MM.1S (cell line): ENCODE data around the gene UNC13B.

Experiments used
- DNase-seq: peaks from one replicate; pipeline ENCODE4 v3.0.0-alpha.2; 2015
- H2AFZ ChIP-seq: fragments of 300-600 bp; sonication (generic); 2 replicates; pipeline ENCODE4 v1.6.0; 2016; ENCODE audit warnings: antibody characterized with exemption, low read length
- H3F3A ChIP-seq: fragments of 300-600 bp; sonication (generic); 2 replicates; pipeline ENCODE4 v1.6.1; 2016; ENCODE audit warnings: mild to moderate bottlenecking, antibody characterized with exemption, low read length, moderate library complexity, mixed read lengths; ENCODE audit not compliant: insufficient read depth
- H3K27ac ChIP-seq: fragments of 300-600 bp; sonication (generic); 2 replicates; pipeline ENCODE4 v1.5.1; 2016; ENCODE audit warnings: mild to moderate bottlenecking, low read length
- H3K27me3 ChIP-seq: fragments of 300-600 bp; sonication (generic); replicated peaks from 2 replicates; pipeline ENCODE4 v1.6.0; 2016; ENCODE audit warnings: low read length; ENCODE audit not compliant: insufficient read depth
- H3K36me3 ChIP-seq: fragments of 300-600 bp; sonication (generic); replicated peaks from 2 replicates; pipeline ENCODE4 v1.6.1; 2016; ENCODE audit warnings: mild to moderate bottlenecking, low read length, mixed read lengths; ENCODE audit not compliant: insufficient read depth
- H3K4me1 ChIP-seq: fragments of 300-600 bp; sonication (generic); 2 replicates; pipeline ENCODE4 v1.6.1; 2016; ENCODE audit warnings: low read length, mixed read lengths
- H3K4me2 ChIP-seq: fragments of 300-600 bp; sonication (generic); 2 replicates; pipeline ENCODE4 v1.6.0; 2016; ENCODE audit warnings: low read depth, low read length
- H3K4me3 ChIP-seq: fragments of 300-600 bp; sonication (generic); 2 replicates; pipeline ENCODE4 v1.5.1; 2016; ENCODE audit warnings: low read length, mixed read lengths
- H3K79me2 ChIP-seq: fragments of 300-600 bp; sonication (generic); 2 replicates; pipeline ENCODE4 v1.6.1; 2016; ENCODE audit warnings: mixed run types, low read length, mixed read lengths
- H3K9ac ChIP-seq: fragments of 300-600 bp; sonication (generic); 2 replicates; pipeline ENCODE4 v1.6.1; 2016; ENCODE audit warnings: low read length, mixed read lengths
- H3K9me2 ChIP-seq: fragments of 300-600 bp; sonication (generic); replicated peaks from 2 replicates; pipeline ENCODE4 v1.6.1; 2016; ENCODE audit warnings: mild to moderate bottlenecking, low read length, mixed read lengths; ENCODE audit not compliant: insufficient read depth
- H3K9me3 ChIP-seq: fragments of 300-600 bp; sonication (generic); replicated peaks from 2 replicates; pipeline ENCODE4 v1.6.1; 2016; ENCODE audit warnings: mild to moderate bottlenecking, low read length, mixed read lengths; ENCODE audit not compliant: insufficient read depth
- H4K20me1 ChIP-seq: fragments of 300-600 bp; sonication (generic); 2 replicates; pipeline ENCODE4 v1.6.1; 2016; ENCODE audit warnings: mild to moderate bottlenecking, low read length, moderate library complexity, mixed read lengths; ENCODE audit not compliant: insufficient read depth
- CTCF ChIP-seq: fragments of 300-600 bp; sonication (generic); IDR thresholded peaks from 2 replicates; pipeline ENCODE4 v1.5.1; 2016; ENCODE audit warnings: antibody characterized with exemption, low read length, mixed read lengths
- EZH2 ChIP-seq: fragments of 300-600 bp; sonication (generic); optimal IDR thresholded peaks from 2 replicates; pipeline ENCODE3; 2017; ENCODE audit warnings: low read depth, mild to moderate bottlenecking, antibody characterized with exemption, low read length, mixed read lengths
- EZH2phosphoT487 ChIP-seq: fragments of 300-600 bp; sonication (generic); IDR thresholded peaks from 2 replicates; pipeline ENCODE4 v1.6.1; 2018; ENCODE audit warnings: antibody characterized with exemption, low read length

Gene UNC13B

GRCh38 chr9:35333551-35333950, 171.7 kb downstream of the UNC13B start:
- H2AFZ ChIP-seq: no peak overlapping the region
- no peaks in the 10 kb centered on the region for H3K9me2 ChIP-seq
- no peaks in the 10 kb centered on the region for H3F3A ChIP-seq
- H3K4me3 ChIP-seq: no peak overlapping the region
- no peak overlapping the region for H3K9ac ChIP-seq
- no peaks in the 10 kb centered on the region for H3K79me2 ChIP-seq
- no peaks in the 10 kb centered on the region for H4K20me1 ChIP-seq
- no peaks in the 10 kb centered on the region for H3K36me3 ChIP-seq
- DNase-seq: no peak
- TF ChIP-seq EZH2 (no peak), EZH2phosphoT487 (no peak), CTCF (no peak)
- H3K4me2 ChIP-seq: no peak overlapping the region
- no peaks in the 10 kb centered on the region for H3K27me3 ChIP-seq
- H3K4me1 ChIP-seq: no peaks in the 10 kb centered on the region
- no peaks in the 10 kb centered on the region for H3K9me3 ChIP-seq
- H3K27ac ChIP-seq: no peak overlapping the region

DNA sequence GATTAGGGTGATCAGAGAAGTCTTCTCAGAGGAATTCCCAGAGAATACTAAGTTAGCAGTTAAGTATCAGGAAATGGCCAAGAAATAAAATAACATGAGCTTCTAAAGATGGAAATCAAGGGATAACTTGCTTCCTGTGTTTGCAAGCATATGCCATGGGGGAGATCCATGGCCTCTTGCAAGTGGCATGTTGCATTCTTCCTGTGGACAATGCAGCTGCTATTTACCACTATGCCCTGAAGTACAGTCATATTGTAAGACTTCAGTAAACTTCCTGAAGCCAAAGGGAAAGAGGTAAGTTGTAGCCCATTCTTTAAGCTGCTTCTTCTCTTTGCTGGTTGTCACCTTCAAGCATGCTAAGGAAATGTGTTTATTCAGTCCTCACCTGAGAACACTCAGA, 173.4 kb downstream of the UNC13B start:
- Histone ChIP-seq H4K20me1 (no peaks in the 10 kb centered on the region), H2AFZ (no peak overlapping the region), H3K36me3 (no peaks in the 10 kb centered on the region), H3K4me2 (no peak overlapping the region), H3K27me3 (no peaks in the 10 kb centered on the region), H3K4me3 (no peak overlapping the region), H3K27ac (no peak overlapping the region), H3K4me1 (no peaks in the 10 kb centered on the region), H3K9ac (no peak overlapping the region), H3K79me2 (no peaks in the 10 kb centered on the region), H3K9me2 (no peaks in the 10 kb centered on the region), H3F3A (no peaks in the 10 kb centered on the region), H3K9me3 (no peaks in the 10 kb centered on the region)
- TF ChIP-seq EZH2 (no peak), CTCF (no peak), EZH2phosphoT487 (no peak)
- no peak for DNase-seq

DNA sequence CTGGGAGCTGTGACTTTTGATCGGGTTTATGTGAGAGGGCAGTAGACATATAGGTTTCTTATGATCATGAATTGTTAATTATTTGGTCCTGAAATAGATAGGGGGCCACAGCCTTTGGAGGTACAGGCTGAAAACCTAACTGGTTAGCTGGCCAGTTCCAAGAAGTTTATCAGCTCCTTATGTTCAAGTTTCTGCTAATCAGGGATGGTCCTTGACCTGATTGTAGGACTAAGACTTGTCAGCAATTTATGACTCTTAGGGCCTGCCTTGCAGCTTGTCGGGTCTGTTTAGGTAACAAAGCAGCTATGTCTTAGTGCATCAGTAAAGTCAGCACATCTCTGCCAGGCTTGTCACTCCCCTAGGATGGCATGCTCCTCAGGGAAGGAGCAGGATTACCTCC, 176.3 kb downstream of the UNC13B start:
- Histone ChIP-seq H3K9ac (no peak overlapping the region), H3K4me1 (peaks cover 20% of the 10 kb centered on the region), H3K4me3 (no peak overlapping the region), H2AFZ (no peak overlapping the region), H3K27me3 (no peaks in the 10 kb centered on the region), H3K9me2 (no peaks in the 10 kb centered on the region), H3K79me2 (no peaks in the 10 kb centered on the region), H3K27ac (no peak overlapping the region), H3K36me3 (no peaks in the 10 kb centered on the region), H3K4me2 (no peak overlapping the region), H3F3A (peaks cover 14% of the 10 kb centered on the region; the same call in 1 of the 2 replicates), H4K20me1 (no peaks in the 10 kb centered on the region), H3K9me3 (no peaks in the 10 kb centered on the region)
- DNase-seq: no peak
- TF ChIP-seq EZH2: no peak
- TF ChIP-seq EZH2phosphoT487: no peak
- no peak for TF ChIP-seq CTCF
